ENCODE results near the gene BRINP3. TPM values are rescaled to one million over a fixed set of nuclear protein-coding genes. Genes with fewer than 3 reads are reported as not detected.

Gene BRINP3
- total and polyA plus RNA-seq, 3 donors from 2014 or later: 2.0 to 10.6 (median 2.2) TPM

DNA sequence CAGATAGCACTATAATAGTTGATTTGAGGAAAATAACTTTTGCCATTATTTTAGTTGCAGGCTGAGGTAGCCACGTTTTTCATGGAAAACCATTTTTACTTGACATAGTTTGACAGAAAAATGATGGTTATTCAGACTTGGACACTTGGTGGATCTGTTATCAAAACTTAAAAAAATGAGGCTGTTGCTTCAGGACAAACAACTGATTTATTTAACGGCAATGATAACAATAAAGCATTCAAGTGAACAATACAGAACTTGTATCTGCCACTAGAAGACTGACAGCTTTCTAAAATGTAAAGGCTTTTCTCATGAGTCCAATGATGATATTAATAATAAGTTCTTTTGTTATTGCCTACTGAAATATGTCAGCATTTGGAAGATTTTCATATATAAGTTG, 322.9 kb downstream of the BRINP3 start:
- no peak for DNase-seq
- H3K27me3 ChIP-seq: no peaks in the 10 kb centered on the region
- H3K36me3 ChIP-seq (ENCODE audit: low read depth, missing control alignments): no peaks in the 10 kb centered on the region
- H3K9me3 ChIP-seq: no peaks in the 10 kb centered on the region
- H3K27ac ChIP-seq: no peak overlapping the region
- TF ChIP-seq CTCF (IDR thresholded peaks at IDR 0.05) (no peak), POLR2A (IDR thresholded peaks at IDR 0.05) (no peak)
- no peaks in the 10 kb centered on the region for H3K4me1 ChIP-seq
- intact Hi-C loops (cut with DNase I; ENCODE audit: low total_unique reads): no loop called here
- no peak overlapping the region for H3K4me3 ChIP-seq
- 55 to 70% methylated on average over 2 of the region's 2 CpGs for WGBS, 2 donors

DNA sequence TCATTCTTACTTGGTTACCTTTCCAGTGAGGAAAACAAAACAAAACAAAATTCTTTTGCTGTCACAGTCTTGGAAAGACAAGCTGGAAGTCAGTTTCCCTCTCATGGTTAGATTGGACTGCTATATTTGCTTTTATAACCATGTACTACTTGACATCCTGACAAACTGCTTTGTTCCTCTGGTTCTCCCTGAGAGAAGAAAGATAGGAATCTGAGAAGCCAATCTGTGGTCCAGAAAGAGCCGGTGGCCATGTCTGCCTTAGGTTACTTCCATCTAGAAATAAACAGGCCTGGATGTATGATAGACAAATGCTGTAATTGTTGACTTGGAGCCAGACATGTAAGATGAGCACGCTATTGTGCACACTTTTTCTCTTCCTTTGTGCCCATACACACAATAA, 330.0 kb downstream of the BRINP3 start:
- H3K27me3 ChIP-seq: no peaks in the 10 kb centered on the region
- H3K36me3 ChIP-seq (ENCODE audit: low read depth, missing control alignments): no peaks in the 10 kb centered on the region
- no peaks in the 10 kb centered on the region for H3K4me1 ChIP-seq
- no peak for DNase-seq
- no peak overlapping the region for H3K4me3 ChIP-seq
- H3K9me3 ChIP-seq: no peaks in the 10 kb centered on the region
- intact Hi-C loops (cut with DNase I; ENCODE audit: low total_unique reads): no loop called here
- H3K27ac ChIP-seq: no peak overlapping the region
- WGBS, 2 donors: 65 to 77% methylated on average over 2 of the region's 2 CpGs
- TF ChIP-seq POLR2A (IDR thresholded peaks at IDR 0.05): no peak

DNA sequence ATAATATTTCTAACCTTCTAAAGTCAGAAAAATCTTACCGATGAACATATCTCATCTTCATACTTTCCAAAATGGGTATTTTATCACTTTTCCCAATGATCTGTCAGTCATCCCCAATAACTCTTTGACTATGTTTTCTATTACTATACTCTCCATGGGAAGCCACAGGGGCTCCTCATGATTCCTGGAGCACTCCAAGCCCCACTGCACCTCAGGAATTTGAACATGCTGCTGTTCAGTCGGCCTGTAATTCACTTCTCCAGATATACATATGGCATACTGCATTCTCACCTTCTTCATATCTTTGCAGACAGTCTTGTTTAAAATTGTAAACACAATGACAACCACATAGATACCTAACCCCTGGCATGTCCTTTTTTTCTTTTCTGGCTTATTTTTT, 333.0 kb downstream of the BRINP3 start:
- H3K4me1 ChIP-seq: no peaks in the 10 kb centered on the region
- H3K27me3 ChIP-seq: no peaks in the 10 kb centered on the region
- H3K9me3 ChIP-seq: no peaks in the 10 kb centered on the region
- no peaks in the 10 kb centered on the region for H3K36me3 ChIP-seq (ENCODE audit: low read depth, missing control alignments)
- no peak overlapping the region for H3K4me3 ChIP-seq
- intact Hi-C loops (cut with DNase I; ENCODE audit: low total_unique reads): no loop called here
- no peak for TF ChIP-seq CTCF (IDR thresholded peaks at IDR 0.05)
- no peak for TF ChIP-seq POLR2A (IDR thresholded peaks at IDR 0.05)
- 72 to 85% methylated on average over 2 of the region's 2 CpGs for WGBS, 2 donors
- no peak overlapping the region for H3K27ac ChIP-seq
- DNase-seq: no peak

DNA sequence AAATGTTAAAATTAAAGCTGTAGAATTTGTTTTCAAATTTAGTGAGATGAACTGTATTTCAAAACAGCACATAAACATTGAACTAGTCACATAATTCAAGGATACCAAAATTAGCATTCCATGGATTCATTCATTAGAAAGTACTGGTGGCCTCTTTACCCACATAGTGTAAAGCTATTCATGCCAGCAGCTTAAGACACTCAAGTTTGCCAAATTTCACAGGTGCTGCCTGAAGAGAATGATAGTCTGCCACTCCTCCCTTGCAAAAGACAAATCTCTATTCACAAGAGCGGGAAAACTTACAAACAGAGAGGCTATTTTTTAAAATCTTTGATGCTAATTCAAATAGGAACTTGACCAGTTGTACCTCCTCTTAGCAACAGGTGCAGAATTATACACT, 337.0 kb downstream of the BRINP3 start:
- Histone ChIP-seq H3K27ac (no peak overlapping the region), H3K4me1 (no peaks in the 10 kb centered on the region), H3K4me3 (no peak overlapping the region), H3K36me3 (ENCODE audit: low read depth, missing control alignments) (no peaks in the 10 kb centered on the region), H3K9me3 (no peaks in the 10 kb centered on the region), H3K27me3 (no peaks in the 10 kb centered on the region)
- TF ChIP-seq POLR2A (IDR thresholded peaks at IDR 0.05) (no peak), CTCF (IDR thresholded peaks at IDR 0.05) (no peak)
- no peak for DNase-seq
- intact Hi-C loops (cut with DNase I; ENCODE audit: low total_unique reads): no loop called here
- WGBS, 2 donors: 69 to 89% methylated on average over 1 of the region's 1 CpG

GRCh38 chr1:190138702-190139101, 339.0 kb downstream of the BRINP3 start:
- TF ChIP-seq CTCF (IDR thresholded peaks at IDR 0.05): no peak
- no peak for TF ChIP-seq POLR2A (IDR thresholded peaks at IDR 0.05)
- H3K4me3 ChIP-seq: no peak overlapping the region
- 90 to 93% methylated on average over 1 of the region's 1 CpG for whole genome bisulfite sequencing, 2 donors
- no peak for DNase-seq
- no peaks in the 10 kb centered on the region for H3K36me3 ChIP-seq (ENCODE audit: low read depth, missing control alignments)
- no peaks in the 10 kb centered on the region for H3K4me1 ChIP-seq
- no peaks in the 10 kb centered on the region for H3K27me3 ChIP-seq
- intact Hi-C loops (cut with DNase I; ENCODE audit: low total_unique reads): no loop called here
- H3K27ac ChIP-seq: no peak overlapping the region
- no peaks in the 10 kb centered on the region for H3K9me3 ChIP-seq
